ENCODE results near the gene LRP1B.

DNA sequence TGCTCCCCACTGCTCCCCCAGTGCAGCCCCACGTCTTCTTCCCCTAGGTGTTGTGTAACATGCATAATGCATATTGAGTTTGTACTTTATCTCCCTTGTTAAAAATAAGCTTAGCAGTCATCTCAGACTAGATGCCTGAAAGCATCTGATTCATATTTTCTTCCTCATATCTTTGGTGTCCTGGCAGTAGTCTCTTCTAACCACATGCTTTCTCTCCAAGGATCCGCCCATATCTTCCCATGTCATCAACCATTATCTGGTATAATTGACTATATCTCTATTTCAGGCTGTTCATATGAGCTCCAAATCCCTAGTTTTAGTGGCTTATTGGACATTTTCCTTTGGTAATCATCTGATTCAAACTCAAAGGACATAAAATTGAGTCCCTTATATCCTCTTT, 426.3 kb downstream of the LRP1B start:
- TF ChIP-seq YY1 (IDR thresholded peaks at IDR 0.05) (no peak), RAD21 (IDR thresholded peaks at IDR 0.05) (no peak), GABPA (IDR thresholded peaks at IDR 0.05 in 1 of 2, conservative IDR thresholded peaks at IDR 0.05 in 1 of 2) (no peak), SP1 (IDR thresholded peaks at IDR 0.05) (no peak), NR2F2 (IDR thresholded peaks at IDR 0.05) (no peak), EGR1 (IDR thresholded peaks at IDR 0.05; ENCODE audit: low read depth in 2 of 2) (no peak)
- TF ChIP-seq, protein P1, sequence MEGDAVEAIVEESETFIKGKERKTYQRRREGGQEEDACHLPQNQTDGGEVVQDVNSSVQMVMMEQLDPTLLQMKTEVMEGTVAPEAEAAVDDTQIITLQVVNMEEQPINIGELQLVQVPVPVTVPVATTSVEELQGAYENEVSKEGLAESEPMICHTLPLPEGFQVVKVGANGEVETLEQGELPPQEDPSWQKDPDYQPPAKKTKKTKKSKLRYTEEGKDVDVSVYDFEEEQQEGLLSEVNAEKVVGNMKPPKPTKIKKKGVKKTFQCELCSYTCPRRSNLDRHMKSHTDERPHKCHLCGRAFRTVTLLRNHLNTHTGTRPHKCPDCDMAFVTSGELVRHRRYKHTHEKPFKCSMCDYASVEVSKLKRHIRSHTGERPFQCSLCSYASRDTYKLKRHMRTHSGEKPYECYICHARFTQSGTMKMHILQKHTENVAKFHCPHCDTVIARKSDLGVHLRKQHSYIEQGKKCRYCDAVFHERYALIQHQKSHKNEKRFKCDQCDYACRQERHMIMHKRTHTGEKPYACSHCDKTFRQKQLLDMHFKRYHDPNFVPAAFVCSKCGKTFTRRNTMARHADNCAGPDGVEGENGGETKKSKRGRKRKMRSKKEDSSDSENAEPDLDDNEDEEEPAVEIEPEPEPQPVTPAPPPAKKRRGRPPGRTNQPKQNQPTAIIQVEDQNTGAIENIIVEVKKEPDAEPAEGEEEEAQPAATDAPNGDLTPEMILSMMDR (IDR thresholded peaks at IDR 0.05; ENCODE audit: low read depth, low read length, missing input control): no peak
- TF ChIP-seq, protein P2, sequence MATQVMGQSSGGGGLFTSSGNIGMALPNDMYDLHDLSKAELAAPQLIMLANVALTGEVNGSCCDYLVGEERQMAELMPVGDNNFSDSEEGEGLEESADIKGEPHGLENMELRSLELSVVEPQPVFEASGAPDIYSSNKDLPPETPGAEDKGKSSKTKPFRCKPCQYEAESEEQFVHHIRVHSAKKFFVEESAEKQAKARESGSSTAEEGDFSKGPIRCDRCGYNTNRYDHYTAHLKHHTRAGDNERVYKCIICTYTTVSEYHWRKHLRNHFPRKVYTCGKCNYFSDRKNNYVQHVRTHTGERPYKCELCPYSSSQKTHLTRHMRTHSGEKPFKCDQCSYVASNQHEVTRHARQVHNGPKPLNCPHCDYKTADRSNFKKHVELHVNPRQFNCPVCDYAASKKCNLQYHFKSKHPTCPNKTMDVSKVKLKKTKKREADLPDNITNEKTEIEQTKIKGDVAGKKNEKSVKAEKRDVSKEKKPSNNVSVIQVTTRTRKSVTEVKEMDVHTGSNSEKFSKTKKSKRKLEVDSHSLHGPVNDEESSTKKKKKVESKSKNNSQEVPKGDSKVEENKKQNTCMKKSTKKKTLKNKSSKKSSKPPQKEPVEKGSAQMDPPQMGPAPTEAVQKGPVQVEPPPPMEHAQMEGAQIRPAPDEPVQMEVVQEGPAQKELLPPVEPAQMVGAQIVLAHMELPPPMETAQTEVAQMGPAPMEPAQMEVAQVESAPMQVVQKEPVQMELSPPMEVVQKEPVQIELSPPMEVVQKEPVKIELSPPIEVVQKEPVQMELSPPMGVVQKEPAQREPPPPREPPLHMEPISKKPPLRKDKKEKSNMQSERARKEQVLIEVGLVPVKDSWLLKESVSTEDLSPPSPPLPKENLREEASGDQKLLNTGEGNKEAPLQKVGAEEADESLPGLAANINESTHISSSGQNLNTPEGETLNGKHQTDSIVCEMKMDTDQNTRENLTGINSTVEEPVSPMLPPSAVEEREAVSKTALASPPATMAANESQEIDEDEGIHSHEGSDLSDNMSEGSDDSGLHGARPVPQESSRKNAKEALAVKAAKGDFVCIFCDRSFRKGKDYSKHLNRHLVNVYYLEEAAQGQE (IDR thresholded peaks at IDR 0.05): no peak
- TF ChIP-seq, protein P3, sequence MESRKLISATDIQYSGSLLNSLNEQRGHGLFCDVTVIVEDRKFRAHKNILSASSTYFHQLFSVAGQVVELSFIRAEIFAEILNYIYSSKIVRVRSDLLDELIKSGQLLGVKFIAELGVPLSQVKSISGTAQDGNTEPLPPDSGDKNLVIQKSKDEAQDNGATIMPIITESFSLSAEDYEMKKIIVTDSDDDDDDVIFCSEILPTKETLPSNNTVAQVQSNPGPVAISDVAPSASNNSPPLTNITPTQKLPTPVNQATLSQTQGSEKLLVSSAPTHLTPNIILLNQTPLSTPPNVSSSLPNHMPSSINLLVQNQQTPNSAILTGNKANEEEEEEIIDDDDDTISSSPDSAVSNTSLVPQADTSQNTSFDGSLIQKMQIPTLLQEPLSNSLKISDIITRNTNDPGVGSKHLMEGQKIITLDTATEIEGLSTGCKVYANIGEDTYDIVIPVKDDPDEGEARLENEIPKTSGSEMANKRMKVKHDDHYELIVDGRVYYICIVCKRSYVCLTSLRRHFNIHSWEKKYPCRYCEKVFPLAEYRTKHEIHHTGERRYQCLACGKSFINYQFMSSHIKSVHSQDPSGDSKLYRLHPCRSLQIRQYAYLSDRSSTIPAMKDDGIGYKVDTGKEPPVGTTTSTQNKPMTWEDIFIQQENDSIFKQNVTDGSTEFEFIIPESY (IDR thresholded peaks at IDR 0.05): no peak
